Ramos (cell line): ENCODE results near the gene GCNT4.

Experiments used
- in situ Hi-C: fragments of 300-500 bp; cut with MboI; formaldehyde crosslinking; loops from one replicate; pipeline ENCODE4 v1.14.3; 2022; ENCODE audit warnings: low sequenced_read_pairs; ENCODE audit not compliant: unreplicated experiment

GCNT4 gene

DNA sequence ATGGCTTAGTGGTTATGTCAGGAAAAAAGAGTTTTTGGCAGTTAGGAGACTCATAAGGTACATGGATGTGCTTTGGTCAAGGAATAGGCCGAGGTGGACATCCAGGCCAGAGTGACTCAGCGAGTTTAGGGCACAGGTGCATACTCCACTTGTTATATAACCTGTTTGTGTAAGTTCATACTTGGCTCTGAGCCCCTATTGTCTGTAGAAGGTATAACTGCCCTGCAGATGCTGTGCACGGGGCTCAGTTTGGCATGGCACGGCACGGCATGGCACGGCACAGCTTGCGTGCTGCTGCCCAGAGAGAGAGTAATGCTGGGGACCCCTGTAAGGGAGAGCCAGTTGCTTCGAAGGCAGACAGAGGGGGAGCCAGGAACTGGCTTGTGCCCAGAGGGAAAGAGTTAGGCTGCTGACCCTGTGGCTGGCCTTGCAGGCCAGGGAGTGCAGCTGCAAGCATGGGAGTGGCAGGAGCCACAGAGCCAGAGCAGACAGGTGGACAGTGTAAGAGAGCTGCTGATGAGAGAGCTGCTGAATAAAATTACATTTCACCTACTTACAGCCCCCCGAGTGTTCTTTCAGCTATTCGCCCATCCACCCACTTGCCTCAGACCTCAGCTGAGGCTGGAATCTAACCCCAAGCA lies 32.2 kb downstream of the GCNT4 start:
- in situ Hi-C loops: no loop called here

DNA sequence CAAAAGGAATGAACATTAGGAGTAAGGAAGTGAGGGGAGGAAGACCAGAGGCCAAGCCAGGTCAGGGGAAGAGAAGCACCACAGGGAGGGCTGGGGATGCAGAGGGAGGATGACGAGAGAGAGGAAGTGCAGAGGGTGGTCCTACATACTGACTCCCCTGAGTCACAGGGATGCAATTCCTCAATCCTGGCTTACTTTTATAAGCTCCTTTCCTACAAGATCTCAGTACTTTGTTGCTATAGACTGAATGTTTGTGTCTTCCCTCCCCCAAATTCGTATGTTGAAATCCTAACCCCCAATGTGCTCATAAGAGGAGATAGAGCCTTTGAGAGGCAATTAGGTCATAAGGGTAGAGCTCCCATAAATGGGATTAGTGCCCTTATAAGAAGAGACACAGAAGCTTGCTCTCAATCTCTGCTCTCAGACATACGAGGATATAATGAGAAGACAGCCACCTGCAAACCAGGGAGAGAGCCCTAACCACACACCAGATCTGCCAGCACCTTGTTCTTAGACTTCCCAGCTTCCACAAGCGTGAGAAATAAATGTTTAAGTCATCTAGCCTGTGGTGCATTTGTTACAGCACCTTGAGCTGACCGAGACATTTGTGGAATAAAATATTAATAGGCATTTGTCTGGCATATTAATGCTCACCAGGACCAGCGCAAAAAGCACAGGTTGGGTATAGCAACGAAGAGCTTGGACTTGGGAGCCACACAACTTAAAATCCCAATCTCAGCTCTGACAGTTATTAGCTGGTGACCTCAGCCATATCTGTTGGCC lies 33.4 kb downstream of the GCNT4 start:
- in situ Hi-C loops: no loop called here

DNA sequence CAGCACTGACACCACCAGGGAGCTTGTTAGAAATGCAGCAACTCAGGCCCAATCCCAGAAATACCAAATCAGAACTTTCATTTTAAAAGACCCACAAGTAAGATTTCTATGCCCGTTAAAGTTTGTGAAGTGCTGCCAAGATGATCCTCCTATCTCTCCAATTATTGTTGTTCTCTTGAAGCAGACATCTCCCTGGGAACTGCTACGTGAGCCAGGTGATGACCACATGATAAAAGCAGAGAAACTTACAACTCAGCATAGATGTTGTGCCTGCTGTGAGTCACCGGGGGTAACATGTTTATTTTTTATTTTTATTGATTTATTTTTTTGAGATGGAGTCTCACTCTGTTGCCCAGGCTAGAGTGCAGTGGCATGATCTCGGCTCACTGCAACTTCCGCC lies 34.4 kb downstream of the GCNT4 start:
- in situ Hi-C loops: no loop called here

DNA sequence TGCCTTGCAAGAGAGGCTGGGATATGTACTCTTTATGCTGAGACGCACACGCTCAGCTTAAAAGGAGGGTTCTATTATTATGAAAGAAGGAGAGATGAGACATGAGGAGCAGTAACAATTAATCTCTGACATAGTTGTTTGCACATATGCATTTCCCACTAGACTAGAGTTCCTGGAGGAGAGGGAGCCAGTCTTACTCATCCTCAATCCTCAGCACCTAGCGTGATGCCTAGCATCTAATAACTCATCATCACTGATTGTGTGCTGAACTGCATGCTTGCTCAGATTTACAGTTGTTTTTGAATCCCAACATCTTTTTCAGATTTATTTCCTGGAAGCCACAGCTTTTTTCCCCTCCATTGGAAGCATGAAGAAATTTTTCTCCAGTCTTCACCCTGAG lies 35.5 kb downstream of the GCNT4 start:
- in situ Hi-C loops: no loop called here

DNA sequence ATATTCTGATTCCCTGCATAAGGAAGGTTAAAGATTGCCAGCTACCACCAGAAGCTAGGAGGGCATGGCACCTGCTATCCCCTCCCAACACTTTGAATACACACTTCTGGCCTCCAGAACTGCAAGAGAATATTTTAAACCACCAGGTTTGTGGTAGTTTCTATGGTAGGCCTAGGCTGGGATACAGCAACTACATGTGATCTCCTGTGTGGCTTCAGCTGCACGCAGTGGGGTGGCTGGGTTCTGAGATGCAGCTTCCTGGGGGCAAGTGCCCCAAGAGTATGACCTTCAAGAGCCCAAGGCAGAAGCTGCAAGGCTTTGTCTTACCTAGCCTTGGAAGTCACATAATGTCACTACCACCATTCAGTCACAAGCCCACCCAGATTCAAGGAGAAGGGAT lies 39.6 kb downstream of the GCNT4 start:
- in situ Hi-C loops: no loop called here

DNA sequence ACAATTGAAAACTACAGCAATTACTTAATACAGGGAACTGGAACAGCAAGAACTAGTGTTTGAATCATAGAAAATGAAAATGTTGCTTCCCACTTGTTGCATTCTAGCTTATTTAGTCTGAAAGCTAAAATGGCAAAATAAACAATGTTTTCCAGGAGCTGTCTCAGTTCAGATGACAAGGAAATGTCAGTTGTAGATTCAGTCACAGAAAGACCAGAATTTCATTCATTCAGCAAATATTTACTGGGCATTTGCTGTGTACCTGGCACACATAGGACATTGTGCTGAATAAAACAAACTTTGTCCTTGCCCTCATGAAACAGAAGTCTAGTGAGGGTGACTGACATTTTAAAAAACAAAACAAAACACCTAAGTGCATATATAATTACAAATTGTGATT lies 41.5 kb downstream of the GCNT4 start:
- in situ Hi-C loops: no loop called here

DNA sequence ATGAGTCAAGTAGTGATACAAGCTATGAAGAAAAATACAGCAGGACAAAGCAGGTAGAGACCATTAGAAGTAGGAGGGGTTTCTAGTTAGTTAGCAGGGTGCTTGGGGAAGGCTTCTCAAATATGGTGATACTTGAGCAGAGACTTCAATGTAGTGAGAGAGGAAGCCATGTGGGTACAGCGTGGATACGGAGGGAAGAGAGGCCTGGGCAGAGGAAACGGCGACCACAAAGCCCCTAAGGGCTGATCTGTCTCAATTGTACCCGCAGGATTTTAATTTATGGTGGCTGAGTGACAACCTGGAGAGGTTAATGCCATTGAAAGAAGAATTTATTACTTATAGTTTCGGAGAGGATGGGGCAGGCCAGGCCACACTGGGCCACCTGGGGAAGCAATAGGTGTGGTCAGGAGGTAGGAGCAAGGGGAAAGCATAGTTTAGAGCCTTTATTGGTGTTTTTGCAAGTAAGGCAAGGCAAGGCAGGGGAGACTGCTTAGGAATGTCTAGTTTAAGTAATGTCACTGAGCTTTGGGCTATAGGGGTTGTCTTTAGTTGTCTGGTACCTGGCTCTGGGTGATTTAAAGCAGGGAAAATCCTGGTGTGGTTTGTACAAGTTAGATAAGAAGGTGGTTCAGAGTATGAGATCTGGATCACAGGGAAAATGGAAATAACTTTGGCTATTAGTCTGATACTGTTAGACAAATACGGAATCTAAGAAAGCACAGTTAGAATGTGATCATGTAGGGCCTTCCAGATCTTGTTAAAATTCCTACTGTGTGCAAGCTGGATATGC lies 42.6 kb downstream of the GCNT4 start:
- in situ Hi-C loops: no loop called here

DNA sequence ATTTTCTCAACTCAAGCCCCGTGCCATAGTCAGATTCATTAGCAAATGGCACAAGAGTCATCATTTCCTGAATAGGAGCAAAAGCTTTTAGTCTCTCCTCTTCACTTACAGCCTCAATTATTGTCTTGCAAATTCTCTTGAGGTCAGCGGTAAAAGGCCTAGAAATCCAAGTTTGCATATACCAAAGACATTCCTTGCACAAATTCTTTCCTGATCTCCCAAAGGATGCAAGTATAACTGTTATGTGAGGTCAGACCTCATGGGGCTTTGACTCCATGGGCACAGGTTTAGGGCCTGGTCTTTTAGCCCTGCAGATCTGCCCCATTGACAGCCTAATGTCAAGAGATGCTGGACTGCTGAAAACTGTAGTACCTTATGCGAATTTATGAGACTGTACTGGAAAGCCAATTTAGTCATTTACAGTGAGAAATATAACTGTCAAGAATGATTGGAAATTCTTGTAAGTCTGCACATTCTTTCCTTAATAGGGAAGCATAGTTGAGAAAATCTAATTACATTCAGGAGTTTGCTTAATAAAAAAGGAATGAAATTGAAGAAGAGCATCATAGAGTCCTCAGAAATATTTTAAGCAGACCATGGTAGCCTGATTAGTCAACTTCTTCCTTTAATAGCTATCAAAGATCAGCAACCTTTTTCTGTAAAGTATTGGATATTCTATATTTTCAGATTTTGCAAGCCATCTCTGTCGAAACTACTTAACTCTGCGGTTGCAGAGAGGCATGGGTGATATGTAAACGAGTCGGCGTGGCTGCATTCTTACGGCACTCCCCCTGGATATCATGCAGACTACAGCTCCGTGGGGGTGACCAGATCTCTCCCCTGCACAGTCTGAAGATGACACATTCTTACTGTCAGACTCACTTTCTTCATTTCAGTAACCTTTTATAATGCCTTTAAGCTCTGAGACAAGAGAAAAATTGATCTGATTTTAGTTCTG lies 45.2 kb downstream of the GCNT4 start:
- in situ Hi-C loops: no loop called here

DNA sequence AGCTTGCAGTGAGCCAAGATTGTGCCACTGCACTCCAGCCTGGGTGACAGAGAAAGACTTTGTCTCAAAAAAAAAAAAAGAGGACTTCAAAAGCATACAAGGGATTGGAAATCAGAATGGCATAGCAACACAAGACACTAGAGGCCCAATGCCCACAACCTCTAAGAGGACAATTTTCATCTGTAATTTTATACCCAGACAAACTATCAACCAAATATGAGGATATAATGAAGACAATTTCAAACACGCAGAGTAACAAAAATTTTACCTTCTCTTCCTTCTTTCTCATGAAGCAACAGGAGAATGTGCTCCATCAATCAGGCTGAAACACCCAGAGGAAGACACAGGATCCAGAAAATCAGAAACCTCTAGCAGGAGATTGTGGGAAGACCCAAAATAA lies 46.8 kb downstream of the GCNT4 start:
- in situ Hi-C loops: no loop called here
